C4-2B (cell line): ENCODE measurements around the gene MYCBP2.
"Not testable (repeated sequence)": the region's sequence is repeated elsewhere in the genome, so short reads cannot be mapped to it uniquely, and the experiment has no call there.

Experiments
- H3K27ac ChIP-seq: fragments of 450-650 bp; 2 replicates; pipeline ENCODE4 v1.5.1; 2017
- CTCF ChIP-seq: fragments of 450-650 bp; conservative IDR thresholded peaks from 2 replicates; pipeline ENCODE4 v1.5.1; 2017; ENCODE audit warnings: mild to moderate bottlenecking
- ZFX ChIP-seq: fragments of 450-650 bp; IDR thresholded peaks from 2 replicates; pipeline ENCODE4 v1.6.1; 2017

MYCBP2 gene

GRCh38 chr13:77218274-77218673 is 108.6 kb downstream of the MYCBP2 start:
- no peak for TF ChIP-seq CTCF
- H3K27ac ChIP-seq: no peak overlapping the region

- H3K27ac ChIP-seq: no peak overlapping the region
- no peak for TF ChIP-seq ZFX
- TF ChIP-seq CTCF: no peak
These were observed 111.4 kb downstream of the MYCBP2 start for GRCh38 chr13:77215543-77215942.

- H3K27ac ChIP-seq: no peak overlapping the region
- TF ChIP-seq ZFX (no peak), CTCF (no peak)
These were observed 113.2 kb downstream of the MYCBP2 start for GRCh38 chr13:77213644-77214043.

- no peak overlapping the region for H3K27ac ChIP-seq
These were observed 119.0 kb downstream of the MYCBP2 start for GRCh38 chr13:77207943-77208342.

GRCh38 chr13:77198995-77199394 is 127.9 kb downstream of the MYCBP2 start:
- not testable (repeated sequence) for H3K27ac ChIP-seq

More at GRCh38 chr13:77207943-77208342, 119.0 kb downstream of the MYCBP2 start:
- no peak for TF ChIP-seq ZFX
- TF ChIP-seq CTCF: no peak

- H3K27ac ChIP-seq: no peak overlapping the region
- TF ChIP-seq ZFX (no peak), CTCF (no peak)
These were observed 130.8 kb downstream of the MYCBP2 start for GRCh38 chr13:77196052-77196618.

- H3K27ac ChIP-seq: no peak overlapping the region
- TF ChIP-seq ZFX (no peak), CTCF (no peak)
These were observed 136.4 kb downstream of the MYCBP2 start for GRCh38 chr13:77190349-77190958.

GRCh38 chr13:77185721-77186120 is 141.2 kb downstream of the MYCBP2 start:
- TF ChIP-seq ZFX (no peak), CTCF (no peak)
- no peak overlapping the region for H3K27ac ChIP-seq
